H9 (cell line): Measurements from ENCODE around the gene EPB41L2. TPM values are rescaled to one million over a fixed set of nuclear protein-coding genes. Genes with fewer than 3 reads are reported as not detected.

Experiments used
- DNase-seq: peaks from one replicate; pipeline ENCODE4 v3.0.0-alpha.2; 2017
- H2AFZ ChIP-seq: one replicate; pipeline ENCODE4 v1.6.1; 2013; ENCODE audit warnings: mild to moderate bottlenecking, low read length, control low read depth, moderate library complexity
- H2AK5ac ChIP-seq: 2 replicates; pipeline ENCODE4 v1.6.1; 2013; ENCODE audit warnings: low read length, control low read depth, mixed read lengths; ENCODE audit not compliant: insufficient read length
- H2BK120ac ChIP-seq: one replicate; pipeline ENCODE4 v1.6.1; 2013; ENCODE audit warnings: low read depth, mild to moderate bottlenecking, low read length, control low read depth, inconsistent platforms; ENCODE audit not compliant: poor library complexity, severe bottlenecking
- H2BK12ac ChIP-seq: 2 replicates; pipeline ENCODE4 v1.6.1; 2013; ENCODE audit warnings: low read length, control low read depth, mixed read lengths, low read depth; ENCODE audit not compliant: insufficient read length
- H2BK15ac ChIP-seq: 2 replicates; pipeline ENCODE4 v1.6.1; 2013; ENCODE audit warnings: low read depth, low read length, control low read depth
- H2BK20ac ChIP-seq: one replicate; pipeline ENCODE4 v1.6.1; 2013; ENCODE audit warnings: low read depth, mild to moderate bottlenecking, low read length, control low read depth, inconsistent platforms; ENCODE audit not compliant: poor library complexity, severe bottlenecking
- H2BK5ac ChIP-seq: 2 replicates; pipeline ENCODE4 v1.6.1; 2013; ENCODE audit warnings: low read length, control low read depth, mixed read lengths; ENCODE audit not compliant: insufficient read length
- H3K14ac ChIP-seq: 2 replicates; pipeline ENCODE4 v1.6.1; 2013; ENCODE audit warnings: low read length, control low read depth; ENCODE audit not compliant: insufficient read depth
- H3K18ac ChIP-seq: 2 replicates; pipeline ENCODE4 v1.6.1; 2013; ENCODE audit warnings: low read depth, mild to moderate bottlenecking, mixed read lengths, low read length, control low read depth; ENCODE audit not compliant: insufficient read length
- H3K23ac ChIP-seq: 2 replicates; pipeline ENCODE4 v1.6.1; 2013; ENCODE audit warnings: low read length, control low read depth, mixed read lengths, low read depth; ENCODE audit not compliant: insufficient read length
- H3K23me2 ChIP-seq: 2 replicates; pipeline ENCODE4 v1.6.1; 2013; ENCODE audit warnings: low read depth, mild to moderate bottlenecking, mixed read lengths, low read length, control low read depth; ENCODE audit not compliant: insufficient read length, poor library complexity, severe bottlenecking
- H3K27ac ChIP-seq: 2 replicates; pipeline ENCODE4 v1.5.1; 2013; ENCODE audit warnings: low read length, control low read depth, mixed read lengths, low read depth; ENCODE audit not compliant: insufficient read length
- H3K27me3 ChIP-seq: 2 replicates; pipeline ENCODE4 v1.6.1; 2013; ENCODE audit warnings: low read length, control low read depth, inconsistent platforms; ENCODE audit not compliant: insufficient read depth
- H3K4ac ChIP-seq: 2 replicates; pipeline ENCODE4 v1.6.1; 2013; ENCODE audit warnings: low read depth, mild to moderate bottlenecking, control low read depth, inconsistent platforms, low read length, moderate library complexity
- H3K4me1 ChIP-seq: 2 replicates; pipeline ENCODE4 v1.6.1; 2013; ENCODE audit warnings: low read length, control low read depth, inconsistent platforms; ENCODE audit not compliant: insufficient read depth
- H3K4me2 ChIP-seq: 2 replicates; pipeline ENCODE4 v1.6.1; 2013; ENCODE audit warnings: low read length, control low read depth, mixed read lengths; ENCODE audit not compliant: insufficient read length, insufficient read depth
- H3K56ac ChIP-seq: 2 replicates; pipeline ENCODE4 v1.6.1; 2013; ENCODE audit warnings: low read depth, mild to moderate bottlenecking, mixed read lengths, low read length, control low read depth; ENCODE audit not compliant: insufficient read length
- H3K79me1 ChIP-seq: 2 replicates; pipeline ENCODE4 v1.6.1; 2013; ENCODE audit warnings: low read depth, mild to moderate bottlenecking, moderate library complexity, low read length, control low read depth, inconsistent platforms; ENCODE audit not compliant: insufficient read depth, poor library complexity, severe bottlenecking
- H3K79me2 ChIP-seq: 2 replicates; pipeline ENCODE4 v1.6.1; 2013; ENCODE audit warnings: low read length, control low read depth, inconsistent platforms; ENCODE audit not compliant: insufficient read depth
- H3K9ac ChIP-seq: 2 replicates; pipeline ENCODE4 v1.6.1; 2013; ENCODE audit warnings: low read length, control low read depth, mixed read lengths; ENCODE audit not compliant: insufficient read length; ENCODE audit errors: extremely low read depth
- H3K9me3 ChIP-seq: one replicate; pipeline ENCODE4 v1.6.1; 2013; ENCODE audit warnings: low read depth, low read length, inconsistent platforms; ENCODE audit not compliant: control insufficient read depth
- H3T11ph ChIP-seq: one replicate; pipeline ENCODE4 v1.6.1; 2013; ENCODE audit warnings: mild to moderate bottlenecking, low read length, control low read depth, inconsistent platforms
- H4K20me1 ChIP-seq: one replicate; pipeline ENCODE4 v1.6.1; 2013; ENCODE audit not compliant: control insufficient read depth, insufficient read length, insufficient read depth
- H4K5ac ChIP-seq: 2 replicates; pipeline ENCODE4 v1.6.1; 2013; ENCODE audit warnings: low read depth, mild to moderate bottlenecking, mixed read lengths, low read length, control low read depth; ENCODE audit not compliant: insufficient read length
- H4K8ac ChIP-seq: replicated peaks from 2 replicates; pipeline ENCODE4 v1.6.1; 2013; ENCODE audit warnings: low read length, control low read depth, mixed read lengths, low read depth; ENCODE audit not compliant: insufficient read length
- H4K91ac ChIP-seq: 2 replicates; pipeline ENCODE4 v1.6.1; 2013; ENCODE audit warnings: low read depth, mild to moderate bottlenecking, moderate library complexity, mixed read lengths, low read length, control low read depth; ENCODE audit not compliant: insufficient read length
- H3K27ac Mint-ChIP-seq, 3 experiments: 2 replicates in 2 of 3; 3 replicates in 1 of 3; pipeline ENCODE4 v1.8.0; 2020 to 2021; ENCODE audit warnings: mixed read lengths in 3 of 3, mild to moderate bottlenecking in 1 of 3, moderate library complexity in 1 of 3
- H3K27me3 Mint-ChIP-seq: 2 replicates; pipeline ENCODE4 v1.8.0; 2021; ENCODE audit warnings: low read depth, mild to moderate bottlenecking, moderate library complexity, mixed read lengths
- H3K36me3 Mint-ChIP-seq, 3 experiments: 2 replicates in 2 of 3; 3 replicates in 1 of 3; pipeline ENCODE4 v1.8.0; 2020 to 2021; ENCODE audit warnings: low read depth in 3 of 3, mixed read lengths in 3 of 3; ENCODE audit not compliant: insufficient read depth in 1 of 3
- H3K4me1 Mint-ChIP-seq, 2 experiments: 2 replicates each; pipeline ENCODE4 v1.8.0; 2020; ENCODE audit warnings: mixed read lengths in 2 of 2
- H3K4me3 Mint-ChIP-seq, 2 experiments: 2 replicates in 1 of 2; 3 replicates in 1 of 2; pipeline ENCODE4 v1.8.0; 2020 to 2021; ENCODE audit warnings: mild to moderate bottlenecking in 2 of 2, mixed read lengths in 2 of 2, moderate library complexity in 1 of 2
- H3K9me3 Mint-ChIP-seq, 2 experiments: 2 replicates in 1 of 2; 3 replicates in 1 of 2; pipeline ENCODE4 v1.8.0; 2020; ENCODE audit warnings: mild to moderate bottlenecking in 2 of 2, mixed read lengths in 2 of 2, moderate library complexity in 1 of 2
- CTCF ChIP-seq: fragments of 200-600 bp; sonication (generic); conservative IDR thresholded peaks from 3 replicates; pipeline ENCODE4 v1.8.0; 2021; ENCODE audit warnings: antibody characterized with exemption, mild to moderate bottlenecking
- WGBS: extraction: QIAGEN DNeasy Blood & Tissue Kit; methylation state at CpG from one replicate; pipeline ENCODE4 v1.1.7; 2013; ENCODE audit warnings: missing lambda C conversion rate, low lambda C conversion rate, mixed read lengths; ENCODE audit not compliant: insufficient read length; ENCODE audit errors: extremely low coverage; 5-methylcytosine and 5-hydroxymethylcytosine counted together
- total RNA-seq: library from RNA; stranded (reverse); gene quantifications from 2 replicates; pipeline ENCODE4 v1.2.1, GENCODE V29; 2021

EPB41L2 gene
- total RNA-seq, 1 experiment from 2014 or later, result 90.2 TPM

DNA sequence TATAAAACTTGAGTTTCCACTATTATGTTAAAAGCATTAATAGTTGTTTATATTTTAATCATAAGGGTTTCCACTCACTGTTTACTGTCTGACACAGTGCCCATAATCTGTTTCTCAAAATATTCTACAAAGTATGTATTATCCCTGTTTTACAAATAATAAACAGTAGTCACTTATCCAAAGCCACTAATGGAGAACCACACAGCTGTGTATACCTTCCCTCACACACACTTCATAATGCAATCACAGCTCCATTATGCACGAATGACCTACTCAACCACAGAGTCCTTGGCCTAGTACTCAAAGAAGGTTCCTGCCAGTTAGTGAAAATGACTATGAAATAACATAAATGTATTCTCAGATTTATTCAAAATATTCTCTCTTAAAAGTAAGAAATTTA is 103.1 kb downstream of the EPB41L2 start:
- Histone ChIP-seq H2AFZ (no peak overlapping the region), H3K4me2 (no peak overlapping the region), H4K5ac (no peak overlapping the region), H2BK20ac (no peak overlapping the region), H3K23me2 (no peaks in the 10 kb centered on the region), H2BK15ac (no peak overlapping the region), H4K20me1 (no peaks in the 10 kb centered on the region), H3K79me2 (peaks cover 2% of the 10 kb centered on the region; the same call in 1 of the 2 replicates), H3T11ph (no peak overlapping the region), H2BK120ac (no peak overlapping the region), H3K79me1 (no peaks in the 10 kb centered on the region), H4K91ac (no peak overlapping the region), H3K4me1 (no peaks in the 10 kb centered on the region; the same call in 1 of the 2 replicates), H3K14ac (no peak overlapping the region), H3K27ac (no peak overlapping the region), H2BK12ac (no peak overlapping the region), H3K4ac (no peak overlapping the region), H3K56ac (no peak overlapping the region), H3K23ac (no peak overlapping the region), H3K27me3 (no peaks in the 10 kb centered on the region), H2BK5ac (no peak overlapping the region), H4K8ac (no peak overlapping the region), H2AK5ac (no peak overlapping the region), H3K9me3 (no peaks in the 10 kb centered on the region), H3K18ac (no peak overlapping the region), H3K9ac (no peak overlapping the region)
- Mint-ChIP-seq H3K9me3 (no peaks in the 10 kb centered on the region), H3K4me1 (peaks cover 7% of the 10 kb centered on the region in 2 experiments), H3K36me3 (peaks cover 2 to 10% (median 7%) of the 10 kb centered on the region in 3 experiments; a peak in 5 of 7 replicates), H3K27me3 (no peaks in the 10 kb centered on the region), H3K27ac (no peak overlapping the region), H3K4me3 (no peak overlapping the region)
- DNase-seq, result no peak
- TF ChIP-seq CTCF, result no peak
- no CpG with 5 or more reads among the region's 1 CpG for WGBS
